HG03095 (cell line): ENCODE data around the gene LATS2.

Source experiments
- ATAC-seq: cut with Tn5 transposase; IDR thresholded peaks from one replicate; pipeline ENCODE4 v1.9.1; 2021; ENCODE audit warnings: moderate library complexity; ENCODE audit not compliant: unreplicated experiment

Gene LATS2

DNA sequence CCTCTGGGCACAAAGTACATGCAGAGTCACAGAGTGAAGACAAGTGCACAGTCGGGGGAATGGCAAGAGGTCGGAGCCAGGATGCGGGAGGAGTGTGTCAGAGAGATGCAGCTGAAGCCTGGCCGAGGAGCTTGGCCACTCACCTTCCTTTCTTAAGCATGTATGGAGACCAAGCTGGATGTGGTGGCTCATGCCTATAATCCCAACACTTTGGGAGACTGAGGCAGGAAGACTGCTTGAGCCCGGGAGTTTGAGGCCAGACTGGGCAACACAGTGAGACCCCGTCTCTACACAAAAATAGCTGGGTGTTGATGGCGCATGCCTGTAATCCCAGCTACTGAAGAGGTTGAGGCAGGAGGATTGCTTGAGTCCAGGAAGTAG is 67.0 kb downstream of the LATS2 start:
- ATAC-seq, result no peak

GRCh38 chr13:20993661-20994440 is 67.5 kb downstream of the LATS2 start:
- ATAC-seq, result no peak

- no peak for ATAC-seq
These were observed 68.2 kb downstream of the LATS2 start for GRCh38 chr13:20993211-20993610.

GRCh38 chr13:20991741-20992520 is 69.5 kb downstream of the LATS2 start:
- ATAC-seq, result no peak

- no peak for ATAC-seq
These were observed 70.4 kb downstream of the LATS2 start for GRCh38 chr13:20990910-20991525.

- no peak for ATAC-seq
These were observed 71.6 kb downstream of the LATS2 start for GRCh38 chr13:20989656-20990321.

GRCh38 chr13:20988909-20989655 is 72.3 kb downstream of the LATS2 start:
- ATAC-seq, result no peak

DNA sequence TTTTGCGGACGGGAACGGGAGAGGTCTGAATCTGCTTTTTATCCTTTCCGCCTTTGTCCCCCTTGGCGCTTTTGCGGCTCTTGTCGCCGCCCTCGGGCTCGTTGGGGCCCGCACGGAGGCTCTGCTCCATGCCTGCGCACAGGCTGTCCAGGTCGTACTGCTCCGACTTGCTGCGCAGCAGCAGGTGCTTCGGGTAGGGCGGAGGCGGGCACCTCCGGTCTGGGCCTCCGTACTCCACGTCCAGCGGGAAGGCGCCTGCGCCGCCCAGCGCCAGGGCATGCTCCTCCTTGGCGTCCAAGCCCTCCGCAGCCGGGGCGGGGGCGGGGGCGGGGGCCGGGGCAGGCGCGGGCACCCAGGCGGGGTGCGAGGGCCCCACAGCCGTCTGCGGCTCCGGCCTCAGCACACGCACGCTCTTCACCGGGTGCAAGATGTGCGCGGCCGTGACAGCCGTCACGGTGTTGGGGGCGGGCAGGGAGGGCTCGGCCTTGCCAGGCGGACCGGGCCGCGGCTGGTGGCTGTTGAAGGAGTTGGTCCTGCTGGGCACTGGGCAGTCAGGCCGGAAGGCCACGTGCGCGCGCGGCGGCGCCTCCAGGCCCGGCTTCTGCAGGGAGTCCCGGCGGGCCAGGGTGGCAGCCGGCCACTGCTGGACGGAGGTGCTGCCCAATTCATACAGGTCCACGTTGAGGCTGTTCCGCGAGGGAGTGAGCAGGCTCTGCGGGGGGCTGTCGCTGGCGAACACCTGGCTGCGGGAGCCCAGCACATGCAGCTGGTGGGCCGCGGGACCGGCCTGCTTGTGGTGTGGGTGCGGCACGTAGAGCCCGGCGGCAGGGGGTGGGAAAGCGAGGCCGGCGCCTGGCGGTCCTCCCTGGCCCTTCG is 73.1 kb downstream of the LATS2 start:
- ATAC-seq, result no peak

DNA sequence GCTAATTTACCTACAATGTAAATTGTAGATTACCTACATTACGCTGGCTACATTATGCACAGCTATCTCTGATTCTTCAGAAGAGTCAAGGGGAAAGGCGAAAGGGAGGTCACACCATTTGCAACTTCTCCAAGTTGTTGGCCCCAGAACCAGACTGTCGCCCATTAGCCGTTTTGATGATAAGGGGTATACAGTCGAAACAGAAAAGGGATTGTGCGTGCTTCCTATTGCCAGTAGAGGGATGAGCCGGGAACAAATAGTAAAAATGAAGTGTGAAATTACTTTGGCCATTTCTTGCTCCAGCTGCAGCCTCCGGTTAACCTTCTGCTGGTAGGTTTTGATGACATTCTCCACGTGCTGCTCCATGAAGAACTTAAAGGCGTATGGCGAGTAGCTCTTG is 73.8 kb downstream of the LATS2 start:
- no peak for ATAC-seq

DNA sequence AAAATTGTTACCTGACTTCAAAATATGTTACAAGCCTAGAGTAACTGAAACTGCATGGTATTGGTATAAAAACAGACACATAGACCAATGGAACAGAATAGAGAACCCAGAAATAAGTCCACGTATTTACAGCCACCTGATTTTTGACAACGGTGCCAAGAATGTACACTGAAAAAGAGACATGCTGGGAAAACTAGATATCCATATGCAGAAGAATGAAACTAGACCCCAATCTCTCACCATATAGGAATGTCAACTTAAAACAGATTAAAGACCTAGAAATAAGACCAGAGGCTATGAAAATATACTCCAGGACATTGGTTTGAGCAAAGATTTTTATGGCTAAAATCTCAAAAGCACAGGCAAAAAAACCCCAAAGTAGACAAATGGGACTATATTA is 76.5 kb downstream of the LATS2 start:
- ATAC-seq, result no peak

GRCh38 chr13:20983386-20983785 is 78.0 kb downstream of the LATS2 start:
- ATAC-seq, result no peak

- ATAC-seq, result no peak
These were observed 79.9 kb downstream of the LATS2 start for GRCh38 chr13:20981370-20982095.

- ATAC-seq, result no peak
These were observed 80.5 kb downstream of the LATS2 start for GRCh38 chr13:20980899-20981298.

DNA sequence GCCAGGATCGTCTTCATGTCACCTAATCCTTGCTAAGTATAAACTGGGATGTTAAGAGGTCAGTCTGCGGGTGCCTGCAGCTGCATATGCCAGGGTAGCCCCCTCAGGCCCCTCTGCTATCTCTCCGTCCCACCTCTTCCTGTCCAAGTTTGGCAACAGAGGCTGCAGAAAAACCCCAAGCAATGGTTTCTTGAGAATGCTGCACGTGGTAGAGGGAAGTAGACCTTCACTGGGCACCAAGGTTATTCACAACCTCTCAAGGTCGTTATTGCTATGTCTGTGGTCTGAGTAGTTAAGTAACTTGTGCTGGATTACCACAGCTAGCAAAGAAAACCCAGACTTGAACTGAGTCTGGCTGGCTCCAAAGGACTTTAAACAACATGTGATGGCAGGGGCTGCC is 81.0 kb downstream of the LATS2 start:
- no peak for ATAC-seq

GRCh38 chr13:20977394-20977793 is 84.0 kb downstream of the LATS2 start:
- no peak for ATAC-seq

DNA sequence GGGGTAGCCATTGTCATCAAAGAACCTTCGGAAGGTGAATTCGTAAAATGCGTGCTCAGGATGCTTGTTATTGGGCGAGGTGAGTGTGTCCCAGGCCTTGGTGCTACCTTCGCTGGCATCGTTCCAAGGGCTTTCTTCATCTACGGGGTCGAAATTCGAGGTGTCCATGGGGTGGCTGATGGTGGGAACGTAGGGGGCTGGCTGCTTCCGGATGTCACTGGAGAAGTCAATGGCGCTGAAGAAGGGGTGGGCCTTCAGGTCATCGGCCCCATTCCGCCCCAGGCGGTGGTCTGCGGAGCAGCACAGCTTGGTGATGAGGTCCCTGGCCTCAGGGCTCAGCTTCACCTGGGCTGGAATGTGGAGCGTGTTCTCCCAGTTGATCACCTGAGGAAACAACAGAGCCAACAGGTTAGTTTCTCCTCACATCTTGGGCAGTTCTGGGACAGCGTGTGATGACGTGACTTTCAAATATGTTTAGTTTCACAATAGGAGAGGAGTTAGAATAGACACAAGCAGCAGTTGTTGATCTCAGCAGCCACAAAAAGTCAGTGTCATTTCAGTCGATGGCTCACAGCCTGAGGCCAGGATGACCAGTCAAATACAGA is 86.3 kb downstream of the LATS2 start:
- no peak for ATAC-seq

- ATAC-seq, result no peak
These were observed 87.4 kb downstream of the LATS2 start for GRCh38 chr13:20973886-20974425.

- ATAC-seq, result no peak
These were observed 88.7 kb downstream of the LATS2 start for GRCh38 chr13:20972731-20973130.
